ENCODE results near the gene ATG2B.
"Not testable (repeated sequence)": the region's sequence is repeated elsewhere in the genome, so short reads cannot be mapped to it uniquely, and the experiment has no call there.

The ATG2B gene

GRCh38 chr14:96245710-96246538, 117.2 kb downstream of the ATG2B start:
- Mint-ChIP-seq H3K27ac (no peak overlapping the region), H3K27me3 (peaks cover 29% of the 10 kb centered on the region), H3K4me3 (no peak overlapping the region), H3K4me1 (no peaks in the 10 kb centered on the region), H3K9me3 (no peaks in the 10 kb centered on the region)
- no peak for DNase-seq
- no peak for ATAC-seq

GRCh38 chr14:96245074-96245473, 118.1 kb downstream of the ATG2B start:
- H3K9me3 Mint-ChIP-seq, DNase-seq, H3K27ac Mint-ChIP-seq, ATAC-seq, H3K4me1 Mint-ChIP-seq, H3K4me3 Mint-ChIP-seq: not testable (repeated sequence)
- H3K27me3 Mint-ChIP-seq, result peaks cover 24% of the 10 kb centered on the region

GRCh38 chr14:96243785-96244184, 119.4 kb downstream of the ATG2B start:
- Mint-ChIP-seq H3K27ac (no peak overlapping the region), H3K4me3 (no peak overlapping the region), H3K4me1 (no peaks in the 10 kb centered on the region), H3K9me3 (no peaks in the 10 kb centered on the region), H3K27me3 (peaks cover 12% of the 10 kb centered on the region)
- DNase-seq (no peak), ATAC-seq (no peak)

GRCh38 chr14:96242126-96242525, 121.0 kb downstream of the ATG2B start:
- ATAC-seq (no peak), DNase-seq (no peak)
- no peak overlapping the region for H3K27ac Mint-ChIP-seq
- H3K4me1 Mint-ChIP-seq, result no peaks in the 10 kb centered on the region
- H3K27me3 Mint-ChIP-seq, result peaks cover 4% of the 10 kb centered on the region
- no peaks in the 10 kb centered on the region for H3K9me3 Mint-ChIP-seq
- H3K4me3 Mint-ChIP-seq, result no peak overlapping the region

GRCh38 chr14:96240641-96241040, 122.5 kb downstream of the ATG2B start:
- peak overlapping the region in 1 of 2 donors; percentile 64 for H3K27ac Mint-ChIP-seq
- no peaks in the 10 kb centered on the region for H3K4me1 Mint-ChIP-seq
- H3K27me3 Mint-ChIP-seq, result no peaks in the 10 kb centered on the region
- DNase-seq (no peak), ATAC-seq (no peak)
- H3K4me3 Mint-ChIP-seq, result no peak overlapping the region
- H3K9me3 Mint-ChIP-seq, result no peaks in the 10 kb centered on the region

- no peaks in the 10 kb centered on the region for H3K4me1 Mint-ChIP-seq
- DNase-seq (no peak), ATAC-seq (no peak)
- H3K27ac Mint-ChIP-seq, result no peak overlapping the region
- H3K27me3 Mint-ChIP-seq, result no peaks in the 10 kb centered on the region
- H3K4me3 Mint-ChIP-seq, result no peak overlapping the region
- H3K9me3 Mint-ChIP-seq, result no peaks in the 10 kb centered on the region
Measured at GRCh38 chr14:96239711-96240141, 123.4 kb downstream of the ATG2B start.

GRCh38 chr14:96238676-96239265, 124.4 kb downstream of the ATG2B start:
- H3K27me3 Mint-ChIP-seq, result no peaks in the 10 kb centered on the region
- ATAC-seq, result no peak
- H3K4me3 Mint-ChIP-seq, result no peak overlapping the region
- H3K27ac Mint-ChIP-seq, result no peak overlapping the region
- no peaks in the 10 kb centered on the region for H3K4me1 Mint-ChIP-seq
- H3K9me3 Mint-ChIP-seq, result no peaks in the 10 kb centered on the region
- no peak for DNase-seq

GRCh38 chr14:96237641-96238040, 125.5 kb downstream of the ATG2B start:
- DNase-seq (no peak), ATAC-seq (no peak)
- Mint-ChIP-seq H3K4me3 (no peak overlapping the region), H3K4me1 (no peaks in the 10 kb centered on the region), H3K27ac (no peak overlapping the region), H3K9me3 (no peaks in the 10 kb centered on the region), H3K27me3 (no peaks in the 10 kb centered on the region)

GRCh38 chr14:96235426-96235825, 127.7 kb downstream of the ATG2B start:
- no peak overlapping the region for H3K4me3 Mint-ChIP-seq
- H3K27me3 Mint-ChIP-seq, result no peaks in the 10 kb centered on the region
- no peaks in the 10 kb centered on the region for H3K4me1 Mint-ChIP-seq
- H3K9me3 Mint-ChIP-seq, result no peaks in the 10 kb centered on the region
- no peak overlapping the region for H3K27ac Mint-ChIP-seq
- DNase-seq, result no peak
- ATAC-seq, result no peak

- Mint-ChIP-seq H3K27ac (peak overlapping the region; percentile 5 to 40), H3K27me3 (no peaks in the 10 kb centered on the region), H3K4me1 (no peaks in the 10 kb centered on the region), H3K4me3 (no peak overlapping the region), H3K9me3 (peaks cover 0 to under 1% of the 10 kb centered on the region in 2 donors)
- no peak for DNase-seq
- ATAC-seq, result no peak
Measured at GRCh38 chr14:96233661-96234060, 129.5 kb downstream of the ATG2B start.

- no peak for ATAC-seq
- Mint-ChIP-seq H3K27ac (no peak overlapping the region), H3K9me3 (peaks cover 0 to 6% of the 10 kb centered on the region in 2 donors), H3K4me1 (no peaks in the 10 kb centered on the region), H3K4me3 (no peak overlapping the region), H3K27me3 (no peaks in the 10 kb centered on the region)
- no peak for DNase-seq
Measured at GRCh38 chr14:96232506-96232905, 130.6 kb downstream of the ATG2B start.

GRCh38 chr14:96231526-96232130, 131.5 kb downstream of the ATG2B start:
- no peak overlapping the region for H3K4me3 Mint-ChIP-seq
- H3K27ac Mint-ChIP-seq, result peak overlapping the region in 1 of 2 donors; percentile 36
- no peaks in the 10 kb centered on the region for H3K27me3 Mint-ChIP-seq
- DNase-seq (no peak), ATAC-seq (no peak)
- no peaks in the 10 kb centered on the region for H3K4me1 Mint-ChIP-seq
- peaks cover 0 to 6% of the 10 kb centered on the region in 2 donors for H3K9me3 Mint-ChIP-seq

GRCh38 chr14:96231056-96231455, 132.1 kb downstream of the ATG2B start:
- no peak for ATAC-seq
- no peak overlapping the region for H3K4me3 Mint-ChIP-seq
- H3K9me3 Mint-ChIP-seq, result peaks cover 0 to 6% of the 10 kb centered on the region in 2 donors
- H3K27ac Mint-ChIP-seq, result no peak overlapping the region
- no peak for DNase-seq
- H3K4me1 Mint-ChIP-seq, result no peaks in the 10 kb centered on the region
- H3K27me3 Mint-ChIP-seq, result no peaks in the 10 kb centered on the region

GRCh38 chr14:96229315-96229714, 133.8 kb downstream of the ATG2B start:
- H3K9me3 Mint-ChIP-seq, result peaks cover 0 to 6% of the 10 kb centered on the region in 2 donors
- ATAC-seq, result no peak
- no peak overlapping the region for H3K4me3 Mint-ChIP-seq
- H3K4me1 Mint-ChIP-seq, result no peaks in the 10 kb centered on the region
- H3K27me3 Mint-ChIP-seq, result no peaks in the 10 kb centered on the region
- no peak for DNase-seq
- no peak overlapping the region for H3K27ac Mint-ChIP-seq

Measured in stimulated activated naive CD8-positive, alpha-beta T cell treated with anti-CD3 and anti-CD28 coated beads, Interleukin-15, amount 100 ng/mL, for 72 hours (primary cell).